B cell (primary cell): Measurements from ENCODE around the gene SEMA3A. TPM values are rescaled to one million over a fixed set of nuclear protein-coding genes. Genes with fewer than 3 reads are reported as not detected.

Source experiments
- ATAC-seq: fragments of 200-7000 bp; cut with Tn5 transposase; one replicate; pipeline ENCODE4 v1.10.0; 2021; ENCODE audit warnings: low read depth, mild to moderate bottlenecking, moderate number of reproducible peaks, moderate library complexity
- CTCF ChIA-PET: fragments of 350-600 bp; sonication (Branson Sonifier 250); formaldehyde crosslinking; loops from one replicate; lab custom pipeline; 2021; ENCODE audit warnings: antibody characterized with exemption, inconsistent platforms; lab: Charles Lee
- POLR2A ChIA-PET: fragments of 350-600 bp; sonication (Branson Sonifier 250); formaldehyde crosslinking; loops from one replicate; lab custom pipeline; 2021; ENCODE audit warnings: antibody characterized with exemption; lab: Charles Lee
- DNase-seq: peaks from one replicate; pipeline ENCODE4 v3.0.0; 2013
- H2AFZ ChIP-seq: 2 replicates; pipeline ENCODE4 v1.6.1; 2012; ENCODE audit warnings: mild to moderate bottlenecking, low read depth, low read length; ENCODE audit not compliant: insufficient read depth, poor library complexity, severe bottlenecking
- H3K27ac ChIP-seq, 2 donors: 1 replicate in 1 of 2; 2 replicates in 1 of 2; pipeline ENCODE4 v1.5.1; 2012 to 2013; ENCODE audit warnings: low read length in 2 of 2, mild to moderate bottlenecking in 2 of 2, moderate library complexity in 1 of 2
- H3K27me3 ChIP-seq, 4 experiments: fragments of 200-600 bp in 1 of 4; sonication (generic) in 1 of 4; replicated peaks in 1 of 4; 1 replicate in 2 of 4; 2 replicates in 2 of 4; pipeline versions ENCODE4 v1.6.1 to v1.7.0; 2013 to 2016; ENCODE audit warnings: low read length in 3 of 4, mild to moderate bottlenecking in 2 of 4, mixed read lengths in 1 of 4, moderate library complexity in 1 of 4; ENCODE audit not compliant: insufficient read depth in 4 of 4, control insufficient read depth in 3 of 4; ENCODE audit errors: control extremely low read depth in 1 of 4
- H3K36me3 ChIP-seq, 2 experiments: replicated peaks in 1 of 2; 1 replicate in 1 of 2; 2 replicates in 1 of 2; pipeline versions ENCODE4 v1.6.1 to v1.7.1; 2013; ENCODE audit warnings: low read length in 1 of 2; ENCODE audit not compliant: insufficient read depth in 2 of 2, control insufficient read depth in 1 of 2; ENCODE audit errors: control extremely low read depth in 1 of 2, extremely low read depth in 1 of 2
- H3K4me1 ChIP-seq, 2 donors: fragments of 200-600 bp in 1 of 2; sonication (generic) in 1 of 2; 1 replicate in 1 of 2; 2 replicates in 1 of 2; pipeline versions ENCODE4 v1.5.1 to v1.6.1; 2013 to 2017; ENCODE audit warnings: low read length in 2 of 2; ENCODE audit not compliant: control insufficient read depth in 2 of 2, insufficient read depth in 2 of 2
- H3K4me2 ChIP-seq: replicated peaks from 2 replicates; pipeline ENCODE3; 2012; ENCODE audit warnings: mild to moderate bottlenecking, low read depth, low read length; ENCODE audit not compliant: poor library complexity, severe bottlenecking
- H3K4me3 ChIP-seq, 5 experiments: fragments of 200-600 bp in 1 of 5; sonication (generic) in 1 of 5; 1 replicate in 3 of 5; 2 replicates in 2 of 5; pipeline versions ENCODE4 v1.5.1 to v1.7.0; 2011 to 2016; ENCODE audit warnings: low read length in 4 of 5, mild to moderate bottlenecking in 4 of 5, low read depth in 2 of 5, control low read depth in 1 of 5, moderate library complexity in 1 of 5; ENCODE audit not compliant: insufficient read depth in 1 of 5; ENCODE audit errors: control extremely low read depth in 1 of 5, extremely low read depth in 1 of 5
- H3K79me2 ChIP-seq: fragments of 200-600 bp; sonication (generic); one replicate; pipeline ENCODE4 v1.6.0; 2016; ENCODE audit warnings: low read length; ENCODE audit not compliant: control insufficient read depth, insufficient read depth
- H3K9ac ChIP-seq: fragments of 200-600 bp; sonication (generic); 2 replicates; pipeline ENCODE4 v1.6.1; 2017; ENCODE audit warnings: mild to moderate bottlenecking, low read length, moderate library complexity
- H3K9me3 ChIP-seq, 3 donors: one replicate each; pipeline versions ENCODE4 v1.6.1 to v1.7.1; 2013; ENCODE audit warnings: low read length in 2 of 3; ENCODE audit not compliant: control insufficient read depth in 2 of 3, insufficient read depth in 1 of 3; ENCODE audit errors: control extremely low read depth in 1 of 3
- H4K20me1 ChIP-seq: 2 replicates; pipeline ENCODE4 v1.6.0; 2012; ENCODE audit warnings: mild to moderate bottlenecking, low read length; ENCODE audit not compliant: insufficient read depth, control insufficient read depth, poor library complexity, severe bottlenecking
- H3K27ac Mint-ChIP-seq: one replicate; pipeline ENCODE4 v1.8.0; 2021; ENCODE audit warnings: mixed read lengths
- H3K27me3 Mint-ChIP-seq: one replicate; pipeline ENCODE4 v1.8.0; 2021; ENCODE audit warnings: mixed read lengths
- H3K4me1 Mint-ChIP-seq: one replicate; pipeline ENCODE4 v1.8.0; 2021; ENCODE audit warnings: mixed read lengths
- H3K4me3 Mint-ChIP-seq: one replicate; pipeline ENCODE4 v1.8.0; 2021; ENCODE audit warnings: mixed read lengths
- H3K9me3 Mint-ChIP-seq: one replicate; pipeline ENCODE4 v1.8.0; 2022; ENCODE audit warnings: mixed read lengths; ENCODE audit not compliant: insufficient read depth
- CTCF ChIP-seq: fragments of 200-600 bp; IDR thresholded peaks from one replicate; pipeline ENCODE4 v1.8.0; 2022; ENCODE audit warnings: antibody characterized with exemption, mild to moderate bottlenecking
- EZH2 ChIP-seq: IDR thresholded peaks from 2 replicates; pipeline ENCODE4 v1.6.1; 2012; ENCODE audit warnings: borderline replicate concordance, low read depth, mild to moderate bottlenecking, moderate library complexity, low read length; ENCODE audit not compliant: insufficient read depth, poor library complexity, severe bottlenecking
- WGBS: methylation state at CpG from one replicate; pipeline ENCODE4 v1.1.5; 2013; ENCODE audit warnings: missing lambda C conversion rate; ENCODE audit not compliant: insufficient coverage; 5-methylcytosine and 5-hydroxymethylcytosine counted together
- intact Hi-C: fragments of 100-400 bp; cut with micrococcal nuclease; formaldehyde crosslinking; loops from one replicate; pipeline ENCODE4 v1.10.0; 2022
- polyA plus RNA-seq: library from polyadenylated mRNA; depleted of rRNA; stranded (reverse); fragments of >200 nt; gene quantifications from 2 replicates; pipeline ENCODE4 v1.2.3, GENCODE V29; 2012
- total RNA-seq, 2 donors: library from RNA; stranded (reverse); fragments of 120-200 nt in 1 of 2; gene quantifications; 1 replicate in 1 of 2; 2 replicates in 1 of 2; pipeline versions ENCODE4 v1.2.3 to v1.2.4, GENCODE V29; 2013 to 2022

SEMA3A gene
- total and polyA plus RNA-seq, 2 donors (not counting 1 experiment from before 2014, with no cell fraction given) = not detected

GRCh38 chr7:84108787-84109186 lies 85.8 kb downstream of the SEMA3A start:
- intact Hi-C loops = no loop called here
- DNase-seq (no peak), ATAC-seq (no peak)
- no peak overlapping the region for H3K4me3 ChIP-seq
- ChIA-PET POLR2A (no interaction called here), CTCF (no interaction called here)
- no peak overlapping the region for H3K4me2 ChIP-seq
- H3K27me3 ChIP-seq = no peaks in the 10 kb centered on the region
- no peaks in the 10 kb centered on the region for H3K79me2 ChIP-seq
- Mint-ChIP-seq H3K27me3 (no peaks in the 10 kb centered on the region), H3K4me1 (no peaks in the 10 kb centered on the region), H3K27ac (no peak overlapping the region), H3K9me3 (no peaks in the 10 kb centered on the region), H3K4me3 (no peak overlapping the region)
- H2AFZ ChIP-seq = no peak overlapping the region
- no peaks in the 10 kb centered on the region for H3K36me3 ChIP-seq
- no peaks in the 10 kb centered on the region for H4K20me1 ChIP-seq
- TF ChIP-seq CTCF = no peak
- H3K9me3 ChIP-seq = no peaks in the 10 kb centered on the region
- H3K27ac ChIP-seq = no peak overlapping the region
- H3K9ac ChIP-seq = no peak overlapping the region
- no CpG with 5 or more reads among the region's 2 CpGs for WGBS
- H3K4me1 ChIP-seq = no peaks in the 10 kb centered on the region

GRCh38 chr7:84108119-84108518 lies 86.5 kb downstream of the SEMA3A start:
- DNase-seq = no peak
- POLR2A ChIA-PET = no interaction called here
- intact Hi-C loops = no loop called here

More at GRCh38 chr7:84108119-84108518, 86.5 kb downstream of the SEMA3A start:
- Histone ChIP-seq H3K4me3 (no peak overlapping the region), H3K36me3 (no peaks in the 10 kb centered on the region), H3K4me2 (no peak overlapping the region), H3K9me3 (no peaks in the 10 kb centered on the region), H3K27ac (no peak overlapping the region), H3K27me3 (no peaks in the 10 kb centered on the region), H2AFZ (no peak overlapping the region), H3K79me2 (no peaks in the 10 kb centered on the region), H4K20me1 (no peaks in the 10 kb centered on the region), H3K4me1 (no peaks in the 10 kb centered on the region), H3K9ac (no peak overlapping the region)
- no peak overlapping the region for H3K4me3 Mint-ChIP-seq
- CTCF ChIA-PET = no interaction called here
- H3K4me1 Mint-ChIP-seq = no peaks in the 10 kb centered on the region
- no peaks in the 10 kb centered on the region for H3K9me3 Mint-ChIP-seq
- TF ChIP-seq EZH2 (no peak), CTCF (no peak)
- no peak overlapping the region for H3K27ac Mint-ChIP-seq
- ATAC-seq = no peak
- WGBS = 87% methylated on average over 1 of the region's 1 CpG
- H3K27me3 Mint-ChIP-seq = no peaks in the 10 kb centered on the region
